Keratinocyte (primary cell): Measurements from ENCODE around the gene PDZRN3.

Experiments used
- EZH2 ChIP-seq: IDR thresholded peaks from one replicate; pipeline ENCODE4 v1.6.1; 2012; ENCODE audit warnings: inconsistent platforms, mild to moderate bottlenecking, low read length, moderate library complexity
- TF ChIP-seq, protein P1 (sequence below), 3 experiments: IDR thresholded peaks in 1 of 3; conservative IDR thresholded peaks in 1 of 3; optimal IDR thresholded peaks in 1 of 3; 2 replicates in 2 of 3; 3 replicates in 1 of 3; pipeline versions ENCODE3 to v1.5.1; 2011; ENCODE audit warnings: low read length in 3 of 3, mild to moderate bottlenecking in 3 of 3, moderate library complexity in 2 of 3, control low read depth in 1 of 3, inconsistent platforms in 1 of 3; ENCODE audit not compliant: insufficient read depth in 2 of 3; ENCODE audit errors: extremely low read depth in 1 of 3

GRCh38 chr3:73602170-73602569 lies 22.6 kb downstream of the PDZRN3 start:
- TF ChIP-seq, protein P1, sequence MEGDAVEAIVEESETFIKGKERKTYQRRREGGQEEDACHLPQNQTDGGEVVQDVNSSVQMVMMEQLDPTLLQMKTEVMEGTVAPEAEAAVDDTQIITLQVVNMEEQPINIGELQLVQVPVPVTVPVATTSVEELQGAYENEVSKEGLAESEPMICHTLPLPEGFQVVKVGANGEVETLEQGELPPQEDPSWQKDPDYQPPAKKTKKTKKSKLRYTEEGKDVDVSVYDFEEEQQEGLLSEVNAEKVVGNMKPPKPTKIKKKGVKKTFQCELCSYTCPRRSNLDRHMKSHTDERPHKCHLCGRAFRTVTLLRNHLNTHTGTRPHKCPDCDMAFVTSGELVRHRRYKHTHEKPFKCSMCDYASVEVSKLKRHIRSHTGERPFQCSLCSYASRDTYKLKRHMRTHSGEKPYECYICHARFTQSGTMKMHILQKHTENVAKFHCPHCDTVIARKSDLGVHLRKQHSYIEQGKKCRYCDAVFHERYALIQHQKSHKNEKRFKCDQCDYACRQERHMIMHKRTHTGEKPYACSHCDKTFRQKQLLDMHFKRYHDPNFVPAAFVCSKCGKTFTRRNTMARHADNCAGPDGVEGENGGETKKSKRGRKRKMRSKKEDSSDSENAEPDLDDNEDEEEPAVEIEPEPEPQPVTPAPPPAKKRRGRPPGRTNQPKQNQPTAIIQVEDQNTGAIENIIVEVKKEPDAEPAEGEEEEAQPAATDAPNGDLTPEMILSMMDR (optimal IDR thresholded peaks at IDR 0.05 in 1 of 3, IDR thresholded peaks at IDR 0.05 in 1 of 3, conservative IDR thresholded peaks at IDR 0.05 in 1 of 3; ENCODE audit: extremely low read depth in 1 of 3, insufficient read depth in 2 of 3, low read length in 3 of 3) = no peak
- TF ChIP-seq EZH2 = no peak
